Ishikawa (cell line): ENCODE results near the gene JARID2.

Source experiments
- EP300 ChIP-seq: IDR thresholded peaks from 2 replicates; pipeline ENCODE4 v1.6.1; 2012; ENCODE audit warnings: borderline replicate concordance
- REST ChIP-seq: IDR thresholded peaks from 2 replicates; pipeline ENCODE4 v1.6.1; 2012; ENCODE audit warnings: low read depth, mild to moderate bottlenecking
- TAF1 ChIP-seq: IDR thresholded peaks from 2 replicates; pipeline ENCODE4 v1.6.1; 2012; ENCODE audit warnings: low read depth, mild to moderate bottlenecking
- USF1 ChIP-seq: IDR thresholded peaks from 2 replicates; pipeline ENCODE4 v1.6.1; 2012
- YY1 ChIP-seq: IDR thresholded peaks from 2 replicates; pipeline ENCODE4 v1.6.1; 2012; ENCODE audit warnings: low read depth
- ZBTB7A ChIP-seq: IDR thresholded peaks from 2 replicates; pipeline ENCODE4 v1.6.1; 2012; ENCODE audit warnings: low read depth

- TF ChIP-seq USF1, result no peak
- TF ChIP-seq EP300, result no peak
- TF ChIP-seq YY1, result no peak
- TF ChIP-seq ZBTB7A, result no peak
- TF ChIP-seq TAF1, result no peak
- no peak for TF ChIP-seq REST
Measured at GRCh38 chr6:15227827-15228318, 18.0 kb upstream of the JARID2 start.
